ENCODE measurements around the gene ZNF638. TPM values are rescaled to one million over a fixed set of nuclear protein-coding genes. Genes with fewer than 3 reads are reported as not detected.

ZNF638 gene
- polyA plus RNA-seq, 6 donors from 2014 or later = 34.9 to 80.2 (median 50.9) TPM

DNA sequence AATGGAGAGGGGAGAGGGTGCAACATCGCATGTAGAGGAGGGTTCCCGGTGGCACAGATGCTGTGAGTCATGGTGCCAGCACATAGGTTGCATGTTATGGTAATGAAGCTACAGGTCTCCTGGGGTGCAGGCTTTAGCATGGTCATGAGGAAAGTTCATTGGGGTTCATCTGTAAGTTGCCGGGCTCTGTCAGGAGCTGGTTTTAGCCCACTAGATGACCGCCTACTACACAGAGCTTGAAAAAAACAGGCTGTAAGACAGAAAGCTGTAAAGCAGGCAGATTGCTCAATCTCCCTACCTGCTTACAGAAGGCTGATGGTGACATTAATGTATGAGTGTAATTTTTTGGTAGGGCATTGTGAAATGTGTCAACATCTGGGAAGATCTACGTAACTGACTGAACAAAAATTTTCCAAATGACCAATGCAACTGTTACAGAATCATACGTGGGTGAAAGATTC is 145.7 kb downstream of the ZNF638 start:
- H3K27me3 Mint-ChIP-seq = peaks cover 9 to 47% (median 44%) of the 10 kb centered on the region in 3 donors

DNA sequence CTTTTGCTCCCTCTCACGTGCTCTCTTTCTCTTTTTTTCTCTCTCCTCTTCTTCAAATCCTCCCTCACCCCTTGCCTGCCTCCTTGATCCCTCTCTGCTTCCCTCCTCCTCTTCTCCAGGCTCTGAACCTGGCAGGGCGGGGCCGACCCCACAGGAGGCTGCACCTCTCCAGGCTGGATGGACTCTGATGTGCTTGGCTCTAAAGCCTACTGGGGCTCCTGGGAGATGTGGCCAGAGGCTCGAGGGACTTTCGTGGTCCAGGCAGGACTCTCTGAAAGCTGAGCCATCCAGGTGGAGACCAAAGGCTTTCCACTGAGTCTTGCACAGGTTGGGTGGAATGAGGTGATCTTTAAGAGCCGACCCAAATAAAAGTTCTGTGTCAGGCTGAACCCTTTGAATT is 147.2 kb downstream of the ZNF638 start:
- Mint-ChIP-seq H3K4me1 (peaks cover 0 to 12% (median 0%) of the 10 kb centered on the region in 3 donors), H3K36me3 (no peaks in the 10 kb centered on the region), H3K27ac (peak overlapping the region in 1 of 6 donors; percentile 80), H3K4me3 (no peak overlapping the region), H3K9me3 (peaks cover 0 to 2% (median 0%) of the 10 kb centered on the region in 7 donors), H3K27me3 (peaks cover 18 to 39% (median 38%) of the 10 kb centered on the region in 3 donors)
- ATAC-seq (ENCODE audit: low read depth in 2 of 2) = no peak
- no peak for DNase-seq

More for the DNA sequence above, 145.7 kb downstream of the ZNF638 start:
- peaks cover 0 to 12% (median 0%) of the 10 kb centered on the region in 3 donors for H3K4me1 Mint-ChIP-seq
- DNase-seq (no peak), ATAC-seq (ENCODE audit: low read depth in 2 of 2) (no peak)
- H3K9me3 Mint-ChIP-seq = peaks cover 0 to 2% (median 0%) of the 10 kb centered on the region in 7 donors
- H3K4me3 Mint-ChIP-seq = no peak overlapping the region
- no peaks in the 10 kb centered on the region for H3K36me3 Mint-ChIP-seq
- no peak overlapping the region for H3K27ac Mint-ChIP-seq

DNA sequence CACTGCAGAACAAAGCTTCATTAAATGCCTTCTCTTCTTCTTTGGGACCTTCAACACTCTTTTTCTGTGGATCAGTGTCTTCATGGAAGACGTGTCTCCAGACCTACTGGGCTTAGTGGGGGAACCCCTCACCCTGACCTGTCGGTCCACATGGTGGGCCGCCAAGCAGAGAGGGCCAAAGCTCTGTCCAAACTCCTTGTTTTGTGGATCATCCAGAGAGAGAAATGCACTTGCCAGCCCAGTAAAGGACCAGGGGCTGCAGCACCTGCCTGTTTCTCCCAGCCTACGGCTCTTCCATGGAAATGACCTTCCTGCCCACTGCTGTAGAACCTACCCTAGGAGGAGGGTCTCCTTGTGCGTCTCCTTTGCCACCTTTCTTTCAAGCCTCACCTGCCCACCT is 147.7 kb downstream of the ZNF638 start:
- H3K27ac Mint-ChIP-seq = peak overlapping the region in 2 of 6 donors; percentile 71 to 81
- peaks cover 18 to 38% (median 38%) of the 10 kb centered on the region in 3 donors for H3K27me3 Mint-ChIP-seq
- DNase-seq = no peak
- ATAC-seq (ENCODE audit: low read depth in 2 of 2) = no peak
- H3K4me3 Mint-ChIP-seq = no peak overlapping the region
- H3K4me1 Mint-ChIP-seq = peaks cover 0 to 12% (median 0%) of the 10 kb centered on the region in 3 donors
- no peaks in the 10 kb centered on the region for H3K36me3 Mint-ChIP-seq
- peaks cover 0 to 2% (median 0%) of the 10 kb centered on the region in 7 donors for H3K9me3 Mint-ChIP-seq

DNA sequence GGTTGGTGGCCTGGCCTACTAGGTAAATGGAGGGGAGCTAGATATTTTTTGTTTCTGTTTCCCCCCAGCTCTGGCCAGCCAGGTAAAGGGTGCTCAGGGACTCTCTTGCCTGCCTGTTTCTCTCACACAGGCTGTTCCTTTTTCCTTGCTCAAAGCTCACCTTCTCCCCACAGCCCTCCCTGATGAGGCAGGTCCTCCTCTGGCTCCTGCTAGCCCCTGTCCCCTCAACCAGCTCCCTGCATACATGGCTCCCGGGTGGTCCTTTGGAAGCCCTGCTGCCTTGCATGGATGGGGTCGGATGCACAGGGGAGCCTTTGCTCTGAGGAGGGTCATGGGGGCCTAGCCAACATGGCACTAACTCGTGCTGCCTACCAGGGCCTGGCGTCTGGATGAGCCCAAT is 149.5 kb downstream of the ZNF638 start:
- Mint-ChIP-seq H3K27ac (no peak overlapping the region), H3K4me1 (peaks cover 0 to 10% (median 0%) of the 10 kb centered on the region in 3 donors), H3K36me3 (no peaks in the 10 kb centered on the region), H3K27me3 (peaks cover 21 to 41% (median 38%) of the 10 kb centered on the region in 3 donors), H3K9me3 (peaks cover 0 to 2% (median 0%) of the 10 kb centered on the region in 7 donors), H3K4me3 (no peak overlapping the region)
- DNase-seq = no peak
- ATAC-seq (ENCODE audit: low read depth in 2 of 2) = no peak

DNA sequence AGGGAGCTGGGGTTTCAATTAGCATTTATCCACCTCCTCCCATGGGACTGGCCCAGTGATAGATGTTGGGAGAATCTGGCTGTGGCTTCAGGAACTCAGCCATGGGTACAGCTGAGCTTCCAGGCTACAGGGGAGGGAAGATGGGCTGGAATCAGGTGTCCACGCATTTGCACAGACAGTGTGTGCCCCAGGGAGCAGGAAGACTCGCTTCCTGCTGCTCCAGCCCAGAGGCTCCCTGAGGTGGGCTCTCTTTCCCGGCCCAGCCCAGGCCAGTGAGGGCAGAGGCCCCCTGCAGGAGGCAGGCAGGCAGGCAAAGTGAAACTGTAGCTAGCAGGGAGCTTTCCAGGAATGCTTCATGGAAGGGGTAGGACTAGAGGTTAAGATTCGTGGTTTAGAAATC is 150.5 kb downstream of the ZNF638 start:
- no peaks in the 10 kb centered on the region for H3K36me3 Mint-ChIP-seq
- peaks cover 0 to 10% (median 0%) of the 10 kb centered on the region in 3 donors for H3K4me1 Mint-ChIP-seq
- DNase-seq (no peak), ATAC-seq (ENCODE audit: low read depth in 2 of 2) (no peak)
- H3K4me3 Mint-ChIP-seq = no peak overlapping the region
- peaks cover 21 to 46% (median 38%) of the 10 kb centered on the region in 3 donors for H3K27me3 Mint-ChIP-seq
- H3K27ac Mint-ChIP-seq = no peak overlapping the region
- peaks cover 0 to 2% (median 0%) of the 10 kb centered on the region in 7 donors for H3K9me3 Mint-ChIP-seq

DNA sequence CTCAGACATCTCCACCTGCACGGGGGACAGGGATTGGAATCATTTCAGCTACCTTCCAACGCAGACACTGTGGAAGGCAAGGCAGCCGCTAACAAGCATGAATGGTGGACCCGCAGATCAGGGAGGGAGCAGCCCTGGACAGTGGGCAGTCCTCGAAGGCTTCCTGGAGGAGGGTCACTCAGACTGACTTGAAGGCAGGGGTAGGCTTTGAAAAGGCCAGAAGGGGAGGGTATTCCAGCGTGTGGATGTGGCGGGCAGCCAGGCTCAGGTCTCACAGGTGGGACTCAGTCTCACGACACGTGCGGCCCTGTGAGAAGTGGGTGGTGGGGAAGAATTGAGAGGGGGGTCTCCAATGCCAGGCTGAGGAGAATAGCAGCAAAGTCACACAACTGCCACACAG is 151.7 kb downstream of the ZNF638 start:
- peak overlapping the region in 1 of 6 donors; percentile 60 for H3K27ac Mint-ChIP-seq
- DNase-seq (no peak), ATAC-seq (ENCODE audit: low read depth in 2 of 2) (no peak)
- peaks cover 0 to 8% (median 0%) of the 10 kb centered on the region in 3 donors for H3K4me1 Mint-ChIP-seq
- H3K36me3 Mint-ChIP-seq = no peaks in the 10 kb centered on the region
- H3K27me3 Mint-ChIP-seq = peaks cover 21 to 46% (median 38%) of the 10 kb centered on the region in 3 donors
- no peak overlapping the region for H3K4me3 Mint-ChIP-seq
- peaks cover 0 to 2% (median 0%) of the 10 kb centered on the region in 7 donors for H3K9me3 Mint-ChIP-seq

DNA sequence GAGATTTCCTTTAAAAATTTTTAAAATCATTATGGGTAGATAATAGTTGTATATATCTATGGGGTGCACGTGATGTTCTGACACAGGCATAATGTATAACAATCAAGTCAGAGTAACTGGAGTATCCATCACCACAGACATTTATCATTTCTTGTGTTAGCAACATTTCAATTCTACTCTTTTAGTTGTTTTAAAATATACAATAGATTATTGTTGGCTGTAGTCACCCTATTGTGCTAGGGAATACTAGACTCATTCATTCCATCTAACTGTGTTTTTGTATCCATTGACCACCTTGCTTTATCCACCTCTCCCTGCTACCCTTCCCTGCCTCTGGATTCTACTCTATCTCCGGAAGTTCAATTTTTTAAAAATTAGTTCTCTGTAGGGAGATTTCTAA is 152.8 kb downstream of the ZNF638 start:
- no peaks in the 10 kb centered on the region for H3K9me3 Mint-ChIP-seq
- peaks cover 18 to 49% (median 38%) of the 10 kb centered on the region in 3 donors for H3K27me3 Mint-ChIP-seq
- DNase-seq = no peak
- peaks cover 0 to 1% (median 0%) of the 10 kb centered on the region in 3 donors for H3K4me1 Mint-ChIP-seq
- no peaks in the 10 kb centered on the region for H3K36me3 Mint-ChIP-seq
- no peak overlapping the region for H3K27ac Mint-ChIP-seq
- H3K4me3 Mint-ChIP-seq = no peak overlapping the region
- ATAC-seq (ENCODE audit: low read depth in 2 of 2) = no peak

Other genes starting within 250 kb of the ZNF638 start
- gene MCEE, start 201.6 kb upstream of the ZNF638 start, polyA plus RNA-seq (ENCODE audit: low read depth in 6 of 6) = 10 to 100 TPM; 15.1 to 39.2 (median 30.3) TPM
- 10 to 100 TPM; 10.5 to 27.4 (median 22.2) TPM for gene MPHOSPH10, start 201.1 kb upstream of the ZNF638 start, polyA plus RNA-seq (ENCODE audit: low read depth in 6 of 6)
- gene PAIP2B, start 104.7 kb upstream of the ZNF638 start, polyA plus RNA-seq (ENCODE audit: low read depth in 6 of 6) = 1 to 10 TPM; 3.5 to 7.3 (median 5.1) TPM
- gene DYSF, start 121.8 kb downstream of the ZNF638 start, polyA plus RNA-seq (ENCODE audit: low read depth in 6 of 6) = 1 to 10 TPM in 1 of 6 donors, under 1 TPM in 1, not detected in 4; 0.09 to 3.2 TPM

Measured in naive B cell (primary cell).